ENCODE measurements around the gene MEA1.
"Not testable (repeated sequence)": the region's sequence is repeated elsewhere in the genome, so short reads cannot be mapped to it uniquely, and the experiment has no call there.

MEA1 gene

GRCh38 chr6:43009124-43009523 lies 4.6 kb downstream of the MEA1 start:
- DNase-seq (ENCODE audit: low read depth): no peak

GRCh38 chr6:43007126-43007525 lies 6.6 kb downstream of the MEA1 start:
- DNase-seq (ENCODE audit: low read depth): no peak

- no peak for DNase-seq (ENCODE audit: low read depth)
Observed at GRCh38 chr6:43006251-43006650, 7.5 kb downstream of the MEA1 start.

GRCh38 chr6:43005844-43006243 lies 7.9 kb downstream of the MEA1 start:
- no peak for DNase-seq (ENCODE audit: low read depth)

- no peak for DNase-seq (ENCODE audit: low read depth)
Observed at GRCh38 chr6:43001843-43002242, 11.9 kb downstream of the MEA1 start.

GRCh38 chr6:42998205-42998604 lies 15.5 kb downstream of the MEA1 start:
- DNase-seq (ENCODE audit: low read depth): not testable (repeated sequence)

- DNase-seq (ENCODE audit: low read depth): no peak
Observed at GRCh38 chr6:42996513-42996912, 17.2 kb downstream of the MEA1 start.

- no peak for DNase-seq (ENCODE audit: low read depth)
Observed at GRCh38 chr6:42993445-42993844, 20.3 kb downstream of the MEA1 start.

GRCh38 chr6:42989923-42990322 lies 23.8 kb downstream of the MEA1 start:
- DNase-seq (ENCODE audit: low read depth): no peak

- DNase-seq (ENCODE audit: low read depth): peak; percentile 52
Observed at GRCh38 chr6:42988486-42989020, 25.2 kb downstream of the MEA1 start.

- no peak for DNase-seq (ENCODE audit: low read depth)
Observed at GRCh38 chr6:42987533-42988451, 26.0 kb downstream of the MEA1 start.

GRCh38 chr6:42984924-42985475 lies 28.7 kb downstream of the MEA1 start:
- no peak for DNase-seq (ENCODE audit: low read depth)

GRCh38 chr6:42984001-42984923 lies 29.5 kb downstream of the MEA1 start, which contains the start of gene PPP2R5D:
PPP2R5D (plus strand) TSS chr6:42984570; CDS start chr6:42984678, 108 bp downstream.
- peak; percentile 97 for DNase-seq (ENCODE audit: low read depth)

GRCh38 chr6:42981836-42982235 lies 31.9 kb downstream of the MEA1 start:
- DNase-seq (ENCODE audit: low read depth): no peak

- DNase-seq (ENCODE audit: low read depth): peak; percentile 18
Observed at GRCh38 chr6:42979523-42980177, 34.1 kb downstream of the MEA1 start.

- peak; percentile 80 for DNase-seq (ENCODE audit: low read depth)
Observed at GRCh38 chr6:42978839-42979522, 34.8 kb downstream of the MEA1 start, which contains the start of gene PEX6. PEX6 (minus strand) TSS chr6:42979181; CDS start chr6:42979150, 31 bp downstream.

GRCh38 chr6:42978487-42978838 lies 35.3 kb downstream of the MEA1 start:
- DNase-seq (ENCODE audit: low read depth): no peak

- no peak for DNase-seq (ENCODE audit: low read depth)
Observed at GRCh38 chr6:42974919-42975505, 38.7 kb downstream of the MEA1 start.

GRCh38 chr6:42973926-42974325 lies 39.8 kb downstream of the MEA1 start:
- no peak for DNase-seq (ENCODE audit: low read depth)

GRCh38 chr6:42971746-42972327 lies 41.9 kb downstream of the MEA1 start:
- no peak for DNase-seq (ENCODE audit: low read depth)
